ENCODE data around the gene CEACAM8.
"Not testable (repeated sequence)": the region's sequence is repeated elsewhere in the genome, so short reads cannot be mapped to it uniquely, and the experiment has no call there.

GRCh38 chr19:42557386-42557871, 37.3 kb downstream of the CEACAM8 start:
- TF ChIP-seq, protein P1, sequence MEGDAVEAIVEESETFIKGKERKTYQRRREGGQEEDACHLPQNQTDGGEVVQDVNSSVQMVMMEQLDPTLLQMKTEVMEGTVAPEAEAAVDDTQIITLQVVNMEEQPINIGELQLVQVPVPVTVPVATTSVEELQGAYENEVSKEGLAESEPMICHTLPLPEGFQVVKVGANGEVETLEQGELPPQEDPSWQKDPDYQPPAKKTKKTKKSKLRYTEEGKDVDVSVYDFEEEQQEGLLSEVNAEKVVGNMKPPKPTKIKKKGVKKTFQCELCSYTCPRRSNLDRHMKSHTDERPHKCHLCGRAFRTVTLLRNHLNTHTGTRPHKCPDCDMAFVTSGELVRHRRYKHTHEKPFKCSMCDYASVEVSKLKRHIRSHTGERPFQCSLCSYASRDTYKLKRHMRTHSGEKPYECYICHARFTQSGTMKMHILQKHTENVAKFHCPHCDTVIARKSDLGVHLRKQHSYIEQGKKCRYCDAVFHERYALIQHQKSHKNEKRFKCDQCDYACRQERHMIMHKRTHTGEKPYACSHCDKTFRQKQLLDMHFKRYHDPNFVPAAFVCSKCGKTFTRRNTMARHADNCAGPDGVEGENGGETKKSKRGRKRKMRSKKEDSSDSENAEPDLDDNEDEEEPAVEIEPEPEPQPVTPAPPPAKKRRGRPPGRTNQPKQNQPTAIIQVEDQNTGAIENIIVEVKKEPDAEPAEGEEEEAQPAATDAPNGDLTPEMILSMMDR (conservative IDR thresholded peaks at IDR 0.05; ENCODE audit: low read depth, low read length) = not testable (repeated sequence)
- TF ChIP-seq EZH2 (IDR thresholded peaks at IDR 0.05; ENCODE audit: low read length, unreplicated experiment); EZH2phosphoT487 (IDR thresholded peaks at IDR 0.05; ENCODE audit: borderline replicate concordance, low read length): not testable (repeated sequence)

Measured in PC-3 (cell line).